ENCODE results near the gene LGALS7B.

DNA sequence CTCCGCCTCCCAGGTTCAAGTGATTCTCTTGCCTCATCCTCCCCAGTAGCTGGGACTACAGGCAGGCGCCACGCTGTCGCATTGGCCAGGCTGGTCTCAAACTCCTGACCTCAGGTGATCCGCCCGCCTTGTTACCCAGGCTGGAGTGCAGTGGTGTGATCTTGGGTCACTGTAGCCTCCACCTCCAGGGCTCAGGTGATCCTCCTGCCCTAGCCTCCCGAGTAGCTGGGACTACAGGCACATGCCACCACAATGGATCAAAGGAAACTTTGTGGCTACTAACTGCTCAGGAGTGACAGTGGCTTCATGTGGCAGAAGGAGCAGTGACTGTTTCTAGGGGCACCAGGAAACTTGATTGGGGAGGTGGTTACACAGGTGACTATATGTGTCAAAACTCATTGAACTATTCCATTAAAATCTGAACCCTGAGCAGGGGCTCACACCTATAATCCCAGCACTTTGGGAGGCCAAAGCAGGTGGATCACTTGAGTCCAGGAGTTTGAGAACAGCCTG is 3.8 kb upstream of the LGALS7B start:
- TF ChIP-seq, protein P1, sequence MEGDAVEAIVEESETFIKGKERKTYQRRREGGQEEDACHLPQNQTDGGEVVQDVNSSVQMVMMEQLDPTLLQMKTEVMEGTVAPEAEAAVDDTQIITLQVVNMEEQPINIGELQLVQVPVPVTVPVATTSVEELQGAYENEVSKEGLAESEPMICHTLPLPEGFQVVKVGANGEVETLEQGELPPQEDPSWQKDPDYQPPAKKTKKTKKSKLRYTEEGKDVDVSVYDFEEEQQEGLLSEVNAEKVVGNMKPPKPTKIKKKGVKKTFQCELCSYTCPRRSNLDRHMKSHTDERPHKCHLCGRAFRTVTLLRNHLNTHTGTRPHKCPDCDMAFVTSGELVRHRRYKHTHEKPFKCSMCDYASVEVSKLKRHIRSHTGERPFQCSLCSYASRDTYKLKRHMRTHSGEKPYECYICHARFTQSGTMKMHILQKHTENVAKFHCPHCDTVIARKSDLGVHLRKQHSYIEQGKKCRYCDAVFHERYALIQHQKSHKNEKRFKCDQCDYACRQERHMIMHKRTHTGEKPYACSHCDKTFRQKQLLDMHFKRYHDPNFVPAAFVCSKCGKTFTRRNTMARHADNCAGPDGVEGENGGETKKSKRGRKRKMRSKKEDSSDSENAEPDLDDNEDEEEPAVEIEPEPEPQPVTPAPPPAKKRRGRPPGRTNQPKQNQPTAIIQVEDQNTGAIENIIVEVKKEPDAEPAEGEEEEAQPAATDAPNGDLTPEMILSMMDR (conservative IDR thresholded peaks at IDR 0.05; ENCODE audit: low read depth, low read length), result no peak
- TF ChIP-seq BHLHE40 (IDR thresholded peaks at IDR 0.05; ENCODE audit: low read depth, low read length) (no peak), CEBPB (IDR thresholded peaks at IDR 0.05; ENCODE audit: low read depth, low read length) (no peak), POLR2A (IDR thresholded peaks at IDR 0.05; ENCODE audit: low read depth, low read length) (no peak), RAD21 (IDR thresholded peaks at IDR 0.05; ENCODE audit: low read length) (no peak)
